Adrenal gland (tissue), 12 donors: ENCODE measurements around the gene MAPKAP1. TPM values are rescaled to one million over a fixed set of nuclear protein-coding genes. Genes with fewer than 3 reads are reported as not detected.

ENCODE experiments used
- DNase-seq, 7 donors: peaks; one replicate each; pipeline ENCODE4 v3.0.0-alpha.2; 2019 to 2020
- H3K27ac ChIP-seq, 5 donors: fragments of 200-600 bp; sonication (generic) in 4 of 5; 1 replicate in 3 of 5; 2 replicates in 2 of 5; pipeline versions ENCODE4 v1.5.1 to v1.8.0; 2016 to 2020; ENCODE audit warnings: mild to moderate bottlenecking in 1 of 5
- H3K27me3 ChIP-seq: fragments of 200-600 bp; 2 replicates; pipeline ENCODE4 v1.8.0; 2021
- H3K36me3 ChIP-seq, 2 donors: fragments of 200-600 bp; replicated peaks in 1 of 2; 1 replicate in 1 of 2; 2 replicates in 1 of 2; pipeline versions ENCODE4 v1.5.1 to v1.8.0; 2018 to 2022
- H3K4me1 ChIP-seq, 2 donors: fragments of 200-600 bp; replicated peaks in 1 of 2; 1 replicate in 1 of 2; 2 replicates in 1 of 2; pipeline versions ENCODE4 v1.5.1 to v1.8.0; 2018 to 2021
- H3K4me3 ChIP-seq, 4 donors: fragments of 200-600 bp; sonication (generic) in 3 of 4; one replicate each; pipeline ENCODE4 v1.5.1; 2016 to 2018
- H3K9me3 ChIP-seq, 3 donors: fragments of 200-600 bp; sonication (generic) in 1 of 3; replicated peaks in 1 of 3; 1 replicate in 2 of 3; 2 replicates in 1 of 3; pipeline versions ENCODE4 v1.5.1 to v1.8.0; 2016 to 2021
- CTCF ChIP-seq, 6 experiments: fragments of 450-650 bp in 4 of 6; fragments of 200-600 bp in 2 of 6; sonication (generic) in 1 of 6; IDR thresholded peaks; 1 replicate in 5 of 6; 2 replicates in 1 of 6; pipeline versions ENCODE4 v1.5.1 to v1.8.0; 2016 to 2021; ENCODE audit warnings: antibody characterized with exemption in 6 of 6, mild to moderate bottlenecking in 2 of 6, moderate library complexity in 1 of 6
- POLR2A ChIP-seq, 2 donors: fragments of 450-650 bp; IDR thresholded peaks; one replicate each; pipeline ENCODE4 v1.6.1; 2017; ENCODE audit warnings: antibody characterized with exemption in 2 of 2, mild to moderate bottlenecking in 2 of 2, moderate library complexity in 1 of 2
- WGBS, 4 donors: extraction: QIAGEN DNeasy Blood & Tissue Kit in 2 of 4; methylation state at CpG; one replicate each; pipeline versions ENCODE4 v1.1.5 to v1.1.7; 2013 to 2017; 5-methylcytosine and 5-hydroxymethylcytosine counted together
- intact Hi-C, 2 donors: fragments of 100-400 bp; cut with DNase I; formaldehyde crosslinking; loops; one replicate each; pipeline versions ENCODE4 v1.14.1 to v1.15.0; 2022 to 2023
- polyA plus RNA-seq, 3 donors: library from polyadenylated mRNA; stranded (reverse); fragments of 200-250 nt in 2 of 3; fragments of 350-450 nt in 1 of 3; fragmentation: Illumina TruSeq in 1 of 3; extraction: RNeasy Lipid Tissue Mini Kit (QIAGEN cat#74804) in 1 of 3; gene quantifications; one replicate each; pipeline ENCODE4 v1.2.3, GENCODE V29; 2013 to 2014
- total RNA-seq, 9 donors: library from RNA; depleted of rRNA in 4 of 9; stranded (reverse); fragments of >200 nt in 4 of 9; fragments of 120-200 nt in 1 of 9; fragmentation: NEBNext Ultra II Directional in 1 of 9; extraction: Animal tissue kit (Norgen Biotek cat#: 25700) in 1 of 9; gene quantifications; one replicate each; pipeline versions ENCODE4 v1.1.0 to v1.2.4, GENCODE V29; 2013 to 2023
- donor health status: healthy with polysubstance abuse.
- donor health status: Bipolar disorder and iron deficiency.
- donor health status: DM: yes; HTN: yes; CAD: no.
- donor health status: DM: no; HTN: no; CAD: no.
- donor health status: DM: no; HTN: no; CAD: no.
- donor health status: DM: yes; HTN: yes; CAD: no.

MAPKAP1 gene
- total and polyA plus RNA-seq, 12 donors, result 72.2 to 156 (median 94.9) TPM

DNA sequence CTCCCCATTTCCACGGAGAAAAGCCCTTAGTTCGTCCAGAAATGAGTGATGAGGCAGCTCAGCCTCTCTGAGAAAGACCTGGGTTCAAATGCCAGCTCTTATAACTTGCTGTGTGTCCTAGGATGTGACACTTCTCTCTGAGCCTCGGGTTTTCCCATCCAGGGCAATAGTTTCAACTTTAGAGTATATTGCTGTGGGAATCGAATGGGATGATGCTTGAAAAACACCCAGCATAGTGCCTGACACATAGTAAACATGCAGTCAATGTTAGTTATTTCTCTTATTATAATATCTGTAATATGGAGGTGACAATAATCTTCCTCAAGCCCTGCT is 430 bp upstream of the MAPKAP1 start:
- DNase-seq, result no peak
- Histone ChIP-seq H3K9me3 (no peaks in the 10 kb centered on the region), H3K4me3 (peak overlapping the region in 1 of 4 donors; percentile 96), H3K27ac (peak overlapping the region in 4 of 5 donors; percentile 44 to 90 (median 62)), H3K4me1 (peaks cover 7 to 25% of the 10 kb centered on the region in 2 donors), H3K36me3 (no peaks in the 10 kb centered on the region), H3K27me3 (no peaks in the 10 kb centered on the region)
- intact Hi-C loops, result no loop called here
- WGBS, 4 donors, result 21 to 36% (median 25%) methylated on average over 2 to 4 of the region's 4 CpGs
- no peak for TF ChIP-seq POLR2A (IDR thresholded peaks at IDR 0.05)
- no peak for TF ChIP-seq CTCF (IDR thresholded peaks at IDR 0.05)

- intact Hi-C loops, result no loop called here
- peak overlapping the region in 1 of 4 donors; percentile 96 for H3K4me3 ChIP-seq
- H3K27me3 ChIP-seq, result no peaks in the 10 kb centered on the region
- H3K36me3 ChIP-seq, result no peaks in the 10 kb centered on the region
- DNase-seq, result no peak
- H3K4me1 ChIP-seq, result peaks cover 7 to 35% of the 10 kb centered on the region in 2 donors
- no peaks in the 10 kb centered on the region for H3K9me3 ChIP-seq
- WGBS, 4 donors, result 80 to 91% (median 84%) methylated on average over 4 of the region's 4 CpGs
- no peak overlapping the region for H3K27ac ChIP-seq
- TF ChIP-seq POLR2A (IDR thresholded peaks at IDR 0.05) (no peak), CTCF (IDR thresholded peaks at IDR 0.05) (no peak)
These were observed 1.1 kb downstream of the MAPKAP1 start for GRCh38 chr9:125705893-125706292.

DNA sequence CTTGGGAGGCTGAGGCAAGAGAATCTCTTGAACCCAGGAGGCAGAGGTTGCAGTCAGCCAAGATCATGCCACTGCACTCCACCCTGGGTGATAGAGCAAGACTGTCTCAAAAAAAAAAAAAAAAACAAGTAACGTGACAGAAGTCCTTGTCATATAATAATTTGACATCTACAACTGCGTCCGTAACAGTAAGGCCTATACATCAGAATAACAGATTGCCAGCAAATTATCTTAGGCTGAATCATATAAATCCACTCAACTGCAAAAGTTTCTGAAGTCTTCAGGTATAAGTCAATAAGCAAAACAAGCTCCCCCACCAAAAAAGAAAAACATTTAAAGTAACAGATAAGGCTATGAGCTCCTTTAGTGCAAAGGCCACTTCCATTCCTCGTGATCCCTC is 3.3 kb downstream of the MAPKAP1 start:
- H3K4me3 ChIP-seq, result no peak overlapping the region
- H3K27ac ChIP-seq, result peak overlapping the region in 2 of 5 donors; percentile 31 to 38
- no peak for DNase-seq
- WGBS, 4 donors, result 60 to 71% (median 63%) methylated on average over 4 of the region's 4 CpGs
- TF ChIP-seq CTCF (IDR thresholded peaks at IDR 0.05), result no peak
- no peak for TF ChIP-seq POLR2A (IDR thresholded peaks at IDR 0.05)
- intact Hi-C loops, result no loop called here
- H3K4me1 ChIP-seq, result peaks cover 7 to 35% of the 10 kb centered on the region in 2 donors
- H3K36me3 ChIP-seq, result no peaks in the 10 kb centered on the region
- H3K27me3 ChIP-seq, result no peaks in the 10 kb centered on the region
- H3K9me3 ChIP-seq, result no peaks in the 10 kb centered on the region

DNA sequence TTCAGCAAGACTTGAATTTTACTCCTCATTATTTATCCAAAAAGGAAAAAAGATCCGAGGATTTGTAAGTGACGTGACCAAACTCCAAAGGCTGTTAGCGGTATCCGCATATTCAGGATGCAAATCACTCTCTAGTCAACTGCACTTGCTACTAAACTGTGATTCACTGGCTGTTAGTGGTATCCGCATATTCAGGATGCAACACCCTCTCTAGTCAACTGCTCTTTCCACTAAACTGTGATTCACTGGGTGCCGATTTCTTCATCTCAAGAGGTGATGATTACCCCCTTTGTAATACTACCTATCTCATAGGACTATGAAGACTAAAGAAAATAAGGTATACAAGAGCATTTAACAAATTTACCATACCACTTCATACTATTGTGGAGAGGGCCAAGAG is 5.7 kb downstream of the MAPKAP1 start:
- Histone ChIP-seq H3K9me3 (no peaks in the 10 kb centered on the region), H3K4me1 (peaks cover 6 to 30% of the 10 kb centered on the region in 2 donors), H3K27ac (peak overlapping the region in 2 of 5 donors; percentile 21 to 49), H3K27me3 (no peaks in the 10 kb centered on the region), H3K4me3 (no peak overlapping the region), H3K36me3 (no peaks in the 10 kb centered on the region)
- 66 to 76% (median 75%) methylated on average over 6 of the region's 6 CpGs for WGBS, 4 donors
- TF ChIP-seq POLR2A (IDR thresholded peaks at IDR 0.05), result no peak
- no peak for TF ChIP-seq CTCF (IDR thresholded peaks at IDR 0.05)
- no peak for DNase-seq
- intact Hi-C loops, result no loop called here
